ENCODE data around the gene LBHD2. TPM values are rescaled to one million over a fixed set of nuclear protein-coding genes. Genes with fewer than 3 reads are reported as not detected.
"Not testable (repeated sequence)": the region's sequence is repeated elsewhere in the genome, so short reads cannot be mapped to it uniquely, and the experiment has no call there.

The LBHD2 gene
- total RNA-seq, 2 experiments from 2014 or later: not detected

GRCh38 chr14:103043257-103044015, 40.6 kb upstream of the LBHD2 start:
- Histone ChIP-seq H3K79me2 (ENCODE audit: insufficient read depth, low read depth, low read length) (no peaks in the 10 kb centered on the region), H3K4me3 (ENCODE audit: low read depth, low read length, poor library complexity, severe bottlenecking) (no peak overlapping the region), H3K36me3 (ENCODE audit: insufficient read depth, low read length) (no peaks in the 10 kb centered on the region), H3K9me3 (ENCODE audit: low read length) (no peaks in the 10 kb centered on the region), H3K4me1 (ENCODE audit: insufficient read depth, low read length, poor library complexity, severe bottlenecking) (peaks cover 4% of the 10 kb centered on the region), H4K20me1 (ENCODE audit: insufficient read depth, low read length) (no peaks in the 10 kb centered on the region), H3K9me2 (ENCODE audit: insufficient read depth, low read length) (no peaks in the 10 kb centered on the region), H3K27ac (ENCODE audit: low read depth, low read length, poor library complexity, severe bottlenecking) (no peak overlapping the region), H3K4me2 (ENCODE audit: low read length) (no peak overlapping the region), H2AFZ (ENCODE audit: low read length) (no peak overlapping the region)
- BruUV-seq (replicated peaks): no TSS peak
- POLR2A ChIA-PET: interaction anchor here (0.6 to 0.7 kb wide), 3 partner anchors 11 to 315 kb away, joined by 3 to 4 read pairs (median 4); no protein-coding TSS in a partner anchor
- no peak for TF ChIP-seq CTCF (conservative IDR thresholded peaks at IDR 0.05; ENCODE audit: low read length)
- no peak for TF ChIP-seq EZH2phosphoT487 (IDR thresholded peaks at IDR 0.05; ENCODE audit: borderline replicate concordance, low read depth, low read length)
- CTCF ChIA-PET (ENCODE audit: unreplicated experiment): no interaction called here
- intact Hi-C loops (cut with micrococcal nuclease; ENCODE audit: unreplicated experiment): no loop called here
- DNase-seq (ENCODE audit: low spot score): no peak

GRCh38 chr14:103045371-103045869, 38.6 kb upstream of the LBHD2 start:
- no peaks in the 10 kb centered on the region for H4K20me1 ChIP-seq (ENCODE audit: insufficient read depth, low read length)
- no peaks in the 10 kb centered on the region for H3K9me2 ChIP-seq (ENCODE audit: insufficient read depth, low read length)
- CTCF ChIA-PET (ENCODE audit: unreplicated experiment): no interaction called here
- DNase-seq (ENCODE audit: low spot score): no peak
- H3K79me2 ChIP-seq (ENCODE audit: insufficient read depth, low read depth, low read length): no peaks in the 10 kb centered on the region
- BruUV-seq (replicated peaks): no TSS peak
- no peak overlapping the region for H3K4me2 ChIP-seq (ENCODE audit: low read length)
- no peak overlapping the region for H3K4me3 ChIP-seq (ENCODE audit: low read depth, low read length, poor library complexity, severe bottlenecking)
- H3K36me3 ChIP-seq (ENCODE audit: insufficient read depth, low read length): no peaks in the 10 kb centered on the region
- TF ChIP-seq CTCF (conservative IDR thresholded peaks at IDR 0.05; ENCODE audit: low read length) (no peak), EZH2phosphoT487 (IDR thresholded peaks at IDR 0.05; ENCODE audit: borderline replicate concordance, low read depth, low read length) (no peak)
- H3K4me1 ChIP-seq (ENCODE audit: insufficient read depth, low read length, poor library complexity, severe bottlenecking): peaks cover 4% of the 10 kb centered on the region
- H3K27ac ChIP-seq (ENCODE audit: low read depth, low read length, poor library complexity, severe bottlenecking): no peak overlapping the region
- no peak overlapping the region for H2AFZ ChIP-seq (ENCODE audit: low read length)
- intact Hi-C loops (cut with micrococcal nuclease; ENCODE audit: unreplicated experiment): no loop called here
- POLR2A ChIA-PET: no interaction called here
- no peaks in the 10 kb centered on the region for H3K9me3 ChIP-seq (ENCODE audit: low read length)

GRCh38 chr14:103047453-103047852, 36.6 kb upstream of the LBHD2 start:
- H3K9me3 ChIP-seq (ENCODE audit: low read length); CTCF ChIA-PET (ENCODE audit: unreplicated experiment); POLR2A ChIA-PET; H3K4me3 ChIP-seq (ENCODE audit: low read depth, low read length, poor library complexity, severe bottlenecking); H3K36me3 ChIP-seq (ENCODE audit: insufficient read depth, low read length); intact Hi-C loops (cut with micrococcal nuclease; ENCODE audit: unreplicated experiment); BruUV-seq (replicated peaks); H3K79me2 ChIP-seq (ENCODE audit: insufficient read depth, low read depth, low read length); H3K27ac ChIP-seq (ENCODE audit: low read depth, low read length, poor library complexity, severe bottlenecking); H3K4me2 ChIP-seq (ENCODE audit: low read length); H3K4me1 ChIP-seq (ENCODE audit: insufficient read depth, low read length, poor library complexity, severe bottlenecking); DNase-seq (ENCODE audit: low spot score); H2AFZ ChIP-seq (ENCODE audit: low read length); H4K20me1 ChIP-seq (ENCODE audit: insufficient read depth, low read length); H3K9me2 ChIP-seq (ENCODE audit: insufficient read depth, low read length): not testable (repeated sequence)

Data from OCI-LY7 (cell line).